Endodermal cell (in vitro differentiated cells): ENCODE results near the gene MIPEP. TPM values are rescaled to one million over a fixed set of nuclear protein-coding genes. Genes with fewer than 3 reads are reported as not detected.

Experiments
- DNase-seq: peaks from one replicate; pipeline ENCODE4 v3.0.0-alpha.2; 2017
- H3K27ac ChIP-seq: 2 replicates; pipeline ENCODE4 v1.5.1; 2013; ENCODE audit warnings: mild to moderate bottlenecking, low read depth, low read length, moderate library complexity
- H3K27me3 ChIP-seq: 2 replicates; pipeline ENCODE4 v1.6.1; 2013; ENCODE audit warnings: mild to moderate bottlenecking, low read length, moderate library complexity; ENCODE audit not compliant: insufficient read depth, control insufficient read depth, poor library complexity, severe bottlenecking
- H3K36me3 ChIP-seq: 2 replicates; pipeline ENCODE4 v1.7.0; 2013; ENCODE audit warnings: mild to moderate bottlenecking, low read length, moderate library complexity; ENCODE audit not compliant: control insufficient read depth, insufficient read depth
- H3K4me1 ChIP-seq: one replicate; pipeline ENCODE4 v1.7.0; 2013; ENCODE audit warnings: low read length; ENCODE audit not compliant: control insufficient read depth, insufficient read depth
- H3K4me3 ChIP-seq: 2 replicates; pipeline ENCODE4 v1.5.1; 2013; ENCODE audit warnings: mild to moderate bottlenecking, low read length, moderate library complexity
- H3K9ac ChIP-seq: 2 replicates; pipeline ENCODE4 v1.6.1; 2013; ENCODE audit warnings: mild to moderate bottlenecking, low read length, moderate library complexity; ENCODE audit not compliant: poor library complexity, severe bottlenecking; ENCODE audit errors: extremely low read depth
- H3K9me3 ChIP-seq: 2 replicates; pipeline ENCODE4 v1.6.1; 2013; ENCODE audit warnings: mild to moderate bottlenecking, low read length, moderate library complexity; ENCODE audit not compliant: control insufficient read depth
- H3K27ac Mint-ChIP-seq: 2 replicates; pipeline ENCODE4 v1.8.0; 2020; ENCODE audit warnings: mixed read lengths
- H3K27me3 Mint-ChIP-seq: 2 replicates; pipeline ENCODE4 v1.8.0; 2021; ENCODE audit warnings: mild to moderate bottlenecking, mixed read lengths; ENCODE audit not compliant: insufficient read depth
- H3K36me3 Mint-ChIP-seq: 2 replicates; pipeline ENCODE4 v1.8.0; 2020; ENCODE audit warnings: low read depth, mixed read lengths
- H3K4me1 Mint-ChIP-seq: 2 replicates; pipeline ENCODE4 v1.8.0; 2020; ENCODE audit warnings: mixed read lengths
- H3K4me3 Mint-ChIP-seq: 2 replicates; pipeline ENCODE4 v1.8.0; 2020; ENCODE audit warnings: mild to moderate bottlenecking, moderate library complexity, mixed read lengths
- H3K9me3 Mint-ChIP-seq: 2 replicates; pipeline ENCODE4 v1.8.0; 2020; ENCODE audit warnings: mild to moderate bottlenecking, mixed read lengths
- CTCF ChIP-seq: fragments of 200-600 bp; sonication (generic); conservative IDR thresholded peaks from 2 replicates; pipeline ENCODE4 v1.5.0; 2021; ENCODE audit warnings: antibody characterized with exemption, mild to moderate bottlenecking
- WGBS, 2 experiments: methylation state at CpG; one replicate each; pipeline versions ENCODE4 v1.1.5 to v1.1.7; 2013; ENCODE audit warnings: missing lambda C conversion rate in 2 of 2, mixed read lengths in 1 of 2; ENCODE audit not compliant: insufficient coverage in 1 of 2, insufficient read length in 1 of 2; 5-methylcytosine and 5-hydroxymethylcytosine counted together
- total RNA-seq, 2 donors: library from RNA; stranded (reverse); fragmentation: NEBNext Ultra II Directional in 1 of 2; extraction: Animal tissue kit (Norgen Biotek cat#: 25700) in 1 of 2; gene quantifications; 2 replicates in 1 of 2; 3 replicates in 1 of 2; pipeline ENCODE4 v1.2.1, GENCODE V29; 2021

Gene MIPEP
- total RNA-seq, 2 donors from 2014 or later = 23.1 to 23.9 TPM

DNA sequence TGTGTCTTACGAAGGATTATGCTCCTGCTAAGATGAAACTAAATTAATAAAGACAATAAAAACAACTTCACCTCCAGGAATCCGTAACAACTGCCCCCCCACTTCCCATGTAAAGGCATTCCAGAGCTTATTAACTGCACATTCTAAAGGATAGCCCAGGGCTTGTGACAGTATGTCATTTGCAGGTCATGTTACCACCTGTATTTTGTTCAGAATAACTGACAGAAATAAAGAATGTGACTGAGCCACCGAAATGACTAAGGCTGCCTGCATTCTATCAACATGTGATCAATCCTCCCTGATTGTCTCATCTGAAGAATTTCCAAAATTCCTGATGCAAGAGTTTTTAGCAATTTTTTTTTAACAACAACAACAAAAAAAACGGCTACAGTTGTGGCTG lies 117.2 kb downstream of the MIPEP start:
- no peaks in the 10 kb centered on the region for H3K9me3 Mint-ChIP-seq
- H3K9ac ChIP-seq = no peak overlapping the region
- peaks cover 14% of the 10 kb centered on the region for H3K27me3 ChIP-seq
- no peaks in the 10 kb centered on the region for H3K9me3 ChIP-seq
- H3K36me3 Mint-ChIP-seq = no peaks in the 10 kb centered on the region
- H3K36me3 ChIP-seq = no peaks in the 10 kb centered on the region
- H3K4me1 Mint-ChIP-seq = no peaks in the 10 kb centered on the region
- H3K4me3 ChIP-seq = no peak overlapping the region
- WGBS, 2 experiments = 88 to 90% methylated on average over 3 of the region's 4 CpGs
- no peaks in the 10 kb centered on the region for H3K4me1 ChIP-seq
- peaks cover 8% of the 10 kb centered on the region for H3K27me3 Mint-ChIP-seq
- no peak overlapping the region for H3K4me3 Mint-ChIP-seq
- no peak for TF ChIP-seq CTCF
- DNase-seq = no peak
- no peak overlapping the region for H3K27ac ChIP-seq
- H3K27ac Mint-ChIP-seq = no peak overlapping the region

DNA sequence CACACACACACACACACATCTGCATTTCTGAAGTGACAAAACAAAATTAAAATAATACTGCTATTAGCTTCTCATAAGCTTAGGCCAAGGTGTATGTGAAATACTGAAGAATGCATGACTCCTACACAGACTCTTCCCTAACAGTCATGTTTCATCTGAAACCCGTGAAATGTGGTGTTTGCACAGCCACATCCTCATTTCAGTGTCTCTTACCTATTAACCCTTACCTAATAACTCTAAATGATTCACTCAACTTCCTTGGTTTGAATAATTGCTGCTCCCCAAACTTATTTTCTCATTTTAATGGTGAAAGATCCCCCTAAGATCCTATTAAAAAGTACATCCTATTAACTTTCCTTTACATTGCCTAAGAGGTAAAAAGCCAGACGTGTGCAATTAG lies 117.6 kb downstream of the MIPEP start:
- Mint-ChIP-seq H3K9me3 (no peaks in the 10 kb centered on the region), H3K27ac (no peak overlapping the region), H3K36me3 (no peaks in the 10 kb centered on the region), H3K4me1 (no peaks in the 10 kb centered on the region), H3K27me3 (peaks cover 10% of the 10 kb centered on the region), H3K4me3 (no peak overlapping the region)
- H3K9ac ChIP-seq = no peak overlapping the region
- H3K27me3 ChIP-seq = peaks cover 19% of the 10 kb centered on the region
- no peaks in the 10 kb centered on the region for H3K9me3 ChIP-seq
- TF ChIP-seq CTCF = no peak
- H3K36me3 ChIP-seq = no peaks in the 10 kb centered on the region
- peaks cover 2% of the 10 kb centered on the region for H3K4me1 ChIP-seq
- DNase-seq = no peak
- no peak overlapping the region for H3K27ac ChIP-seq
- WGBS, 2 experiments = 75 to 100% methylated on average over 2 of the region's 2 CpGs
- H3K4me3 ChIP-seq = no peak overlapping the region

DNA sequence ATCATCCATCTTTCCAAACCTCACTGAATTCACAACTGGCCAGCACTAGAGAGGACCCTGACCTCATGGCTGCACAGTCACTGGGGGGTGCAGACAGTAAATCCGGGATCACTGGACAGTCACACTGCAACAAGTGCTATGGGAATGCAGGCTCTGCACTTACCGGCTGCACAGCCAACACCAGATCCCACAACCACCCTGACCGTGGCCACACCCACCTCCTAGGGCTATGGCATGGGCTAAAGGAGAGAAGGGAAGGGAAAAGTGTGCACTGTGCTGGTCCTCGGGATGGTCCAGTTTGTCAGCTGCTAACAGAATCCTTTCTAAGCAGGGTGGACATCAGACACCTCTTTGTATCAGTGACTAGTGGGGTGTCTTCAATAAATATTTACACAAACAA lies 118.2 kb downstream of the MIPEP start:
- no peak overlapping the region for H3K9ac ChIP-seq
- WGBS, 2 experiments = 94% methylated on average over 4 of the region's 4 CpGs; no CpG with 5 or more reads in 1 of the 2 experiments

More for the DNA sequence above, 118.2 kb downstream of the MIPEP start:
- Histone ChIP-seq H3K4me3 (no peak overlapping the region), H3K27ac (no peak overlapping the region), H3K27me3 (peaks cover 20% of the 10 kb centered on the region), H3K36me3 (no peaks in the 10 kb centered on the region), H3K4me1 (peaks cover 4% of the 10 kb centered on the region), H3K9me3 (no peaks in the 10 kb centered on the region)
- Mint-ChIP-seq H3K9me3 (no peaks in the 10 kb centered on the region), H3K4me1 (peaks cover 5% of the 10 kb centered on the region), H3K27me3 (peaks cover 10% of the 10 kb centered on the region), H3K27ac (no peak overlapping the region), H3K4me3 (no peak overlapping the region), H3K36me3 (no peaks in the 10 kb centered on the region)
- no peak for DNase-seq
- TF ChIP-seq CTCF = no peak
